Ishikawa (cell line): Measurements from ENCODE around the gene CWC27.

Source experiments
- CEBPB ChIP-seq: IDR thresholded peaks from 2 replicates; pipeline ENCODE4 v1.6.1; 2012
- EGR1 ChIP-seq: IDR thresholded peaks from 2 replicates; pipeline ENCODE4 v1.6.1; 2012
- EP300 ChIP-seq: IDR thresholded peaks from 2 replicates; pipeline ENCODE4 v1.6.1; 2012; ENCODE audit warnings: borderline replicate concordance
- FOXM1 ChIP-seq: IDR thresholded peaks from 2 replicates; pipeline ENCODE4 v1.6.1; 2012; ENCODE audit warnings: low read depth, borderline replicate concordance
- NFIC ChIP-seq: IDR thresholded peaks from 2 replicates; pipeline ENCODE4 v1.6.1; 2012
- RAD21 ChIP-seq: IDR thresholded peaks from 2 replicates; pipeline ENCODE4 v1.6.1; 2012; ENCODE audit warnings: low read depth
- TAF1 ChIP-seq: IDR thresholded peaks from 2 replicates; pipeline ENCODE4 v1.6.1; 2012; ENCODE audit warnings: low read depth, mild to moderate bottlenecking
- TCF12 ChIP-seq: IDR thresholded peaks from 2 replicates; pipeline ENCODE4 v1.6.1; 2012; ENCODE audit warnings: low read depth
- TEAD4 ChIP-seq: IDR thresholded peaks from 2 replicates; pipeline ENCODE4 v1.6.1; 2012
- YY1 ChIP-seq: IDR thresholded peaks from 2 replicates; pipeline ENCODE4 v1.6.1; 2012; ENCODE audit warnings: low read depth
- TF ChIP-seq, protein P1 (sequence below): IDR thresholded peaks from 2 replicates; pipeline ENCODE4 v1.6.1; 2012
- TF ChIP-seq, protein P2 (sequence below): IDR thresholded peaks from 2 replicates; pipeline ENCODE4 v1.6.1; 2012
- TF ChIP-seq, protein P3 (sequence below): IDR thresholded peaks from 2 replicates; pipeline ENCODE4 v1.6.1; 2012; ENCODE audit warnings: low read depth, mild to moderate bottlenecking

DNA sequence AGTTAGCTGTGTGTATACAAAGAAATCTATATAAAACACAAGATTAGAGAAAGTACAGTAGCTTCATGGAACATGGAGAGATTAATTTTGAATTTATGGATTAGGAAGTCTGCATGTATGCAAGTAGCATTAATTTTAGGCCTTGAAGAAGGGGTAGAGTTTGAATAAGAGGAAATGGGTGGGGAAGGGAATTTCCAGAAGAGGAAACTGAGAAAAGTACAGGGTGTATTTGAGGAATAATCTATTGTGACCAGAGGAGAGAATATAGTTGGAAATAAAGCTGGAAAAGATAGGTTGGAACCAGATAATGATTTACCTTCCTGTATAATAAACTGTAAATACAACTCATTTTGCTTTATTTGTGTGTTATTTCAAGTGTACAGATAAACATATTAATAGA is 53.6 kb downstream of the CWC27 start:
- no peak for TF ChIP-seq TAF1
- no peak for TF ChIP-seq NFIC
- TF ChIP-seq, protein P1, sequence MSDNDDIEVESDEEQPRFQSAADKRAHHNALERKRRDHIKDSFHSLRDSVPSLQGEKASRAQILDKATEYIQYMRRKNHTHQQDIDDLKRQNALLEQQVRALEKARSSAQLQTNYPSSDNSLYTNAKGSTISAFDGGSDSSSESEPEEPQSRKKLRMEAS, result no peak
- no peak for TF ChIP-seq YY1
- no peak for TF ChIP-seq TCF12
- TF ChIP-seq, protein P2, sequence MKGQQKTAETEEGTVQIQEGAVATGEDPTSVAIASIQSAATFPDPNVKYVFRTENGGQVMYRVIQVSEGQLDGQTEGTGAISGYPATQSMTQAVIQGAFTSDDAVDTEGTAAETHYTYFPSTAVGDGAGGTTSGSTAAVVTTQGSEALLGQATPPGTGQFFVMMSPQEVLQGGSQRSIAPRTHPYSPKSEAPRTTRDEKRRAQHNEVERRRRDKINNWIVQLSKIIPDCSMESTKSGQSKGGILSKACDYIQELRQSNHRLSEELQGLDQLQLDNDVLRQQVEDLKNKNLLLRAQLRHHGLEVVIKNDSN, result no peak
- TF ChIP-seq RAD21, result no peak
- TF ChIP-seq EGR1, result no peak
- TF ChIP-seq, protein P3, sequence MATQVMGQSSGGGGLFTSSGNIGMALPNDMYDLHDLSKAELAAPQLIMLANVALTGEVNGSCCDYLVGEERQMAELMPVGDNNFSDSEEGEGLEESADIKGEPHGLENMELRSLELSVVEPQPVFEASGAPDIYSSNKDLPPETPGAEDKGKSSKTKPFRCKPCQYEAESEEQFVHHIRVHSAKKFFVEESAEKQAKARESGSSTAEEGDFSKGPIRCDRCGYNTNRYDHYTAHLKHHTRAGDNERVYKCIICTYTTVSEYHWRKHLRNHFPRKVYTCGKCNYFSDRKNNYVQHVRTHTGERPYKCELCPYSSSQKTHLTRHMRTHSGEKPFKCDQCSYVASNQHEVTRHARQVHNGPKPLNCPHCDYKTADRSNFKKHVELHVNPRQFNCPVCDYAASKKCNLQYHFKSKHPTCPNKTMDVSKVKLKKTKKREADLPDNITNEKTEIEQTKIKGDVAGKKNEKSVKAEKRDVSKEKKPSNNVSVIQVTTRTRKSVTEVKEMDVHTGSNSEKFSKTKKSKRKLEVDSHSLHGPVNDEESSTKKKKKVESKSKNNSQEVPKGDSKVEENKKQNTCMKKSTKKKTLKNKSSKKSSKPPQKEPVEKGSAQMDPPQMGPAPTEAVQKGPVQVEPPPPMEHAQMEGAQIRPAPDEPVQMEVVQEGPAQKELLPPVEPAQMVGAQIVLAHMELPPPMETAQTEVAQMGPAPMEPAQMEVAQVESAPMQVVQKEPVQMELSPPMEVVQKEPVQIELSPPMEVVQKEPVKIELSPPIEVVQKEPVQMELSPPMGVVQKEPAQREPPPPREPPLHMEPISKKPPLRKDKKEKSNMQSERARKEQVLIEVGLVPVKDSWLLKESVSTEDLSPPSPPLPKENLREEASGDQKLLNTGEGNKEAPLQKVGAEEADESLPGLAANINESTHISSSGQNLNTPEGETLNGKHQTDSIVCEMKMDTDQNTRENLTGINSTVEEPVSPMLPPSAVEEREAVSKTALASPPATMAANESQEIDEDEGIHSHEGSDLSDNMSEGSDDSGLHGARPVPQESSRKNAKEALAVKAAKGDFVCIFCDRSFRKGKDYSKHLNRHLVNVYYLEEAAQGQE, result no peak
- TF ChIP-seq EP300, result no peak
- TF ChIP-seq TEAD4, result no peak
- no peak for TF ChIP-seq FOXM1
- TF ChIP-seq CEBPB, result no peak
